GM12865 (cell line): Measurements from ENCODE around the gene OSTM1.
A peak's percentile ranks its signal among the peaks of the same experiment; 100 is the strongest.
"Not testable (repeated sequence)": the region's sequence is repeated elsewhere in the genome, so short reads cannot be mapped to it uniquely, and the experiment has no call there.

Source experiments
- DNase-seq: peaks from one replicate; pipeline ENCODE4 v3.0.0; 2010; ENCODE audit warnings: low read depth
- H3K4me3 ChIP-seq: 2 replicates; pipeline ENCODE4 v1.5.1; 2011; ENCODE audit warnings: mild to moderate bottlenecking, low read depth, low read length, control low read depth
- CTCF ChIP-seq: IDR thresholded peaks from 2 replicates; pipeline ENCODE4 v1.5.1; 2011; ENCODE audit warnings: low read length, control low read depth, low read depth, inconsistent platforms; ENCODE audit not compliant: insufficient read depth; ENCODE audit errors: missing control alignments

Gene OSTM1

GRCh38 chr6:108027056-108027455, 47.5 kb downstream of the OSTM1 start:
- no peak for TF ChIP-seq CTCF
- no peak for DNase-seq
- no peak overlapping the region for H3K4me3 ChIP-seq

- DNase-seq, result no peak
- no peak overlapping the region for H3K4me3 ChIP-seq
- no peak for TF ChIP-seq CTCF
Observed at GRCh38 chr6:108024427-108025073, 50.0 kb downstream of the OSTM1 start.

DNA sequence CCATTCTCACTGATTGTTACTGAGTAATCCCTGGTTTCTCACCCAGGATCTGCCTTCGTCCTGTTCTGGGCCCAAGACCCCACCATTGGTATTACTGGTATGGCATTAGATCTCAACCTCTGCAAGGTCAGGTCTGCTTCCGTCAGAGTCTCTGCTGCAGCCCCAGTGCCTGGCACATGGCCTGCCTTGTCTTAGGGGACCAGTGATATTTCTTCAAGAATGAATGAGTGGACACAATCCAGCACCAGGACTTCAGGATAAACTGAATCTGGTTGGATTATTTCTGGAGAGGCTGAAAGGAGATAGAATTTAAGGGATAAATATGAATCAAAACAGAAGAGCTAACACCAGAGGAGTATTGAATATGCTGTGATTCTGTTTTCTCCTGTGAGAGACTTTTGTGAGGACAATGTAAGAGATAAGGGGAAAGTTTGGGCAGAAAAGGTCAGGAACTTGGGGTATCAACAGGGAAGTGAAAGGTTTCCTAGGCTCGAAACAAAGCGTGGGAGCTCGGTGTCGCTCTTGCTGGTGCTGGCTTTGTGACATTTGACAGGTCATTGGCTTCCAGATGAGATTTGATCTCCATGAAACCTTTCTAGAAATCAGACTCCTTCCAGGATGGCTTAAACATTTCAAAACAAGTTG, 53.9 kb downstream of the OSTM1 start:
- TF ChIP-seq CTCF, result no peak
- no peak for DNase-seq
- no peak overlapping the region for H3K4me3 ChIP-seq

DNA sequence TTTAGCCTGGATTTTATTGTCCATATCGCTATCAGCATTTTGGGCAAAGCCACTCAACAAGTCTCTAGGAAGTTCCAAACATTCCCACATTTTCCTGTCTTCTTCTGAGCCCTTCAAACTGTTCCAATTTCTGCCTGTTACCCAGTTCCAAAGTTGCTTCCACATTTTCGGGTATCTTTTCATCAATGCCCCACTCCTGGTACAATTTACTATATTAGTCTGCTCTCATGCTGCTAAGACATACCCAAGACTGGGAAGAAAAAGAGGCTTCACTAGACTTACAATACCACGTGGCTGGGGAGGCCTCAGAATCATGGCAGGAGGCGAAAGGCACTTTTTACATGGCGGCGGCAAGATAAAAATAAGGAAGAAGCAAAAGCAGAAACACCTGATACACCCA, 58.3 kb downstream of the OSTM1 start:
- H3K4me3 ChIP-seq, DNase-seq: not testable (repeated sequence)

- peak; percentile 7 for DNase-seq
- H3K4me3 ChIP-seq, result no peak overlapping the region
- TF ChIP-seq CTCF, result no peak
Observed at GRCh38 chr6:108013787-108014439, 60.6 kb downstream of the OSTM1 start.

DNA sequence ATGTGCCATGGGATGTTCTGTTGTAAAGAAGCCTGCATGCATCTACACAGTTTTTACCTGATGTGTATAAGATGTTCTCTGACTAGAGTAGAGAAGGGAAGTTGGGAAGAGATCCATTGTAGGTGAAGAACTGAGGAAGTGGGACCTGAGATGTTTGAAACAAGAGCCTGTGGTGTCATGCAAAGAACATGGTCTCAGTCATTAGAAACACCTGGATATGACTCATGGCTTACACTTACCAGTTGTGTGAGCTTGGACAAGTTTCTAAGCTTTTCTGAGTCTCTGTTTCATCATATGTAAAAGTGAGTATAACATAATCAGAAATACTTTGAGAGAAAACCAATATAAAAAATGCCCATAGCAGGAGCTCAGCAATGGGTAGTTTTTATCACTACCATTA, 64.6 kb downstream of the OSTM1 start:
- DNase-seq, result no peak
- TF ChIP-seq CTCF, result no peak

GRCh38 chr6:108009258-108009657, 65.3 kb downstream of the OSTM1 start:
- DNase-seq, H3K4me3 ChIP-seq: not testable (repeated sequence)

More for the DNA sequence above, 64.6 kb downstream of the OSTM1 start:
- H3K4me3 ChIP-seq, result no peak overlapping the region

- DNase-seq, result no peak
- H3K4me3 ChIP-seq, result no peak overlapping the region
- TF ChIP-seq CTCF, result no peak
Observed at GRCh38 chr6:108008363-108008762, 66.2 kb downstream of the OSTM1 start.
